T-cell (primary cell): ENCODE data around the gene IL21. TPM values are rescaled to one million over a fixed set of nuclear protein-coding genes. Genes with fewer than 3 reads are reported as not detected.

Experiments used
- ATAC-seq, 4 experiments: fragments of 200-7000 bp in 3 of 4; fragments of 150-1000 bp in 1 of 4; cut with Tn5 transposase; replicated peaks in 1 of 4; 1 replicate in 3 of 4; 2 replicates in 1 of 4; pipeline ENCODE4 v1.10.0; 2021; ENCODE audit warnings: moderate library complexity in 3 of 4, mild to moderate bottlenecking in 2 of 4, moderate number of reproducible peaks in 1 of 4
- CTCF ChIA-PET, 2 donors: fragments of 300-600 bp; sonication (Branson Sonifier 250); formaldehyde crosslinking; loops; one replicate each; lab custom pipeline; 2022; ENCODE audit warnings: antibody characterized with exemption in 2 of 2; lab: Charles Lee
- POLR2A ChIA-PET, 2 donors: fragments of 300-600 bp; sonication (Branson Sonifier 250); formaldehyde crosslinking; loops; one replicate each; lab custom pipeline; 2022; ENCODE audit warnings: antibody characterized with exemption in 2 of 2; lab: Charles Lee
- DNase-seq, 35 experiments: peaks; one replicate each; pipeline versions ENCODE4 v3.0.0 to v3.0.0-alpha.2; 2013 to 2023
- H3K27ac ChIP-seq: one replicate; pipeline ENCODE4 v1.5.1; 2013; ENCODE audit warnings: low read length
- H3K27me3 ChIP-seq, 2 experiments: replicated peaks in 1 of 2; 1 replicate in 1 of 2; 2 replicates in 1 of 2; pipeline versions ENCODE4 v1.6.1 to v1.7.0; 2013; ENCODE audit warnings: low read length in 1 of 2, mixed read lengths in 1 of 2; ENCODE audit not compliant: control insufficient read depth in 2 of 2, insufficient read depth in 2 of 2; ENCODE audit errors: extremely low read depth in 1 of 2
- H3K36me3 ChIP-seq, 2 donors: 1 replicate in 1 of 2; 2 replicates in 1 of 2; pipeline versions ENCODE4 v1.6.1 to v1.7.0; 2013; ENCODE audit warnings: low read length in 1 of 2; ENCODE audit not compliant: control insufficient read depth in 2 of 2, insufficient read depth in 1 of 2; ENCODE audit errors: extremely low read depth in 1 of 2
- H3K4me1 ChIP-seq, 2 experiments: 1 replicate in 1 of 2; 2 replicates in 1 of 2; pipeline versions ENCODE4 v1.6.1 to v1.7.0; 2013; ENCODE audit warnings: low read length in 2 of 2, mixed read lengths in 1 of 2; ENCODE audit not compliant: insufficient read depth in 2 of 2, control insufficient read depth in 1 of 2; ENCODE audit errors: extremely low read depth in 1 of 2
- H3K4me3 ChIP-seq, 2 donors: 1 replicate in 1 of 2; 2 replicates in 1 of 2; pipeline versions ENCODE4 v1.5.1 to v1.7.0; 2013; ENCODE audit warnings: mild to moderate bottlenecking in 2 of 2, low read length in 1 of 2, moderate library complexity in 1 of 2; ENCODE audit not compliant: control insufficient read depth in 1 of 2; ENCODE audit errors: extremely low read depth in 1 of 2
- H3K9me3 ChIP-seq: 2 replicates; pipeline ENCODE4 v1.7.0; 2013
- H3K27ac Mint-ChIP-seq, 2 donors: one replicate each; pipeline ENCODE4 v1.8.0; 2020 to 2021; ENCODE audit warnings: mild to moderate bottlenecking in 2 of 2, mixed read lengths in 2 of 2
- H3K27me3 Mint-ChIP-seq, 2 donors: one replicate each; pipeline ENCODE4 v1.8.0; 2021 to 2022; ENCODE audit warnings: mixed read lengths in 2 of 2
- H3K36me3 Mint-ChIP-seq: one replicate; pipeline ENCODE4 v1.8.0; 2021; ENCODE audit warnings: mixed read lengths
- H3K4me1 Mint-ChIP-seq, 3 donors: one replicate each; pipeline ENCODE4 v1.8.0; 2020 to 2022; ENCODE audit warnings: mixed read lengths in 3 of 3, mild to moderate bottlenecking in 1 of 3
- H3K4me3 Mint-ChIP-seq, 3 donors: one replicate each; pipeline ENCODE4 v1.8.0; 2020 to 2022; ENCODE audit warnings: mild to moderate bottlenecking in 3 of 3, mixed read lengths in 3 of 3, moderate library complexity in 3 of 3
- H3K9me3 Mint-ChIP-seq, 3 donors: one replicate each; pipeline ENCODE4 v1.8.0; 2020 to 2022; ENCODE audit warnings: mixed read lengths in 3 of 3
- WGBS: methylation state at CpG from one replicate; pipeline ENCODE4 v1.1.5; 2013; ENCODE audit warnings: missing lambda C conversion rate; ENCODE audit not compliant: insufficient coverage; 5-methylcytosine and 5-hydroxymethylcytosine counted together
- total RNA-seq, 35 experiments: library from RNA in 6 of 35; stranded (reverse) in 6 of 35; fragments of 120-200 nt in 1 of 35; gene quantifications; one replicate each; pipeline versions ENCODE4 v1.2.1 to v1.2.4 and lab custom pipeline; 2013 to 2026

Gene IL21
- total RNA-seq, 5 donors from 2014 or later (not counting 1 experiment from before 2014, with no cell fraction given), result 0.20 to 0.70 TPM; not detected in 3

DNA sequence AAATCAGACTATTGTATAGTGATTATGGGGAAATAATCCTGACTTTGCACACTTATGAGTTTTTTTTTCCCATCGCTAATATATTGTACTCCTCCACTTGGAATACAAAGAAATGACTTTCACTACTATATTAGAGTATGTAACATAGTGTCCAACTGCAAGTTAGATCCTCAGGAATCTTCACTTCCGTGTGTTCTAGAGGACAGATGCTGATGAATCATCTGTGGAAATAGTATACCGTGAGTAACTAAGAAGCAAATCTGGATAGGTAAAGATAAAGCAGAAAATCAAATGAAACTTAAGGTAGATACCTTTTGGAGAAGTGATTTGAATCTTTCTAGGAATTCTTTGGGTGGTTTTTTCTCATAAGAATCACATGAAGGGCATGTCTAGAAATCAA, 8.3 kb downstream of the IL21 start:
- Mint-ChIP-seq H3K4me3 (no peak overlapping the region), H3K9me3 (no peaks in the 10 kb centered on the region), H3K27ac (no peak overlapping the region), H3K27me3 (peaks cover 0 to 1% of the 10 kb centered on the region in 2 donors), H3K36me3 (no peaks in the 10 kb centered on the region), H3K4me1 (peaks cover 3 to 12% (median 7%) of the 10 kb centered on the region in 3 donors)
- no peak for ATAC-seq
- POLR2A ChIA-PET, result no interaction called here
- Histone ChIP-seq H3K9me3 (no peaks in the 10 kb centered on the region), H3K4me3 (no peak overlapping the region), H3K36me3 (no peaks in the 10 kb centered on the region), H3K27ac (no peak overlapping the region), H3K4me1 (peaks cover 0 to 2% of the 10 kb centered on the region in 2 experiments), H3K27me3 (no peaks in the 10 kb centered on the region)
- CTCF ChIA-PET, result interaction anchor here in 1 of 2 donors (1.1 kb wide), 1 partner anchor 10 kb away, joined by 3 read pairs; no protein-coding TSS in a partner anchor
- WGBS, result 83% methylated on average over 1 of the region's 3 CpGs
- no peak for DNase-seq

DNA sequence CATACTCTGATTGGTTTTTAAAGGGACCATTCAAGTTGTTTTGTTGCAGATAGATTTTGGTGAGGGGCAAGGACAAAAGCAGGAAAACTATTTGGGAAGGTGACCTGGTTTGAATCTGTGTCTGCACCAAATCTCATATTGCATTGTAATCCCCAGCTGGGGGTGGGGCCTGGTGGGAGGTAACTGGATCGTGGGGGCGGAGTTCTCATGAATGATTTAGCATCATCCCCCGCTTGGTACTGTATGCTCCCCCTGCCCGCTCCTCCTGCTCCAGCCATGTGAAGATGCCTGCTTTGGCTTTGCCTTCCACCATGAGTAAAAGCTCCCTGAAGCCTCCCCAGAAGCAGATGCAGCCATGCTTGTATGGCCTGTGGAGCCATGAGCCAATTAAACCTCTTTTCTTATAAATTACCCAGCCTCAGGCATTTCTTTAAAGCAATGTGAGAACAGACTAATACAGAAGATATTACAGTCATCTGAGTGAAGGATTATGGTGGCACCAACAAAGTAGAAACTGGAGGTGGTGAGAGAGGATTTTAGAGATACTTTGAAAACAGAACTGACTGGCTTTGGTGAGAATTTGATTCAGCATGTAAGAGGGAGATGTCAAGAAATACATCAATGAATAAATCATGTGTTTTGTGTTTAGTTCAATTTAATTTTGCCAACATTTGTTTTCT, 14.4 kb downstream of the IL21 start:
- H3K27ac Mint-ChIP-seq, result no peak overlapping the region
- no peak for ATAC-seq
- ChIA-PET CTCF (interaction anchor here in 1 of 2 donors (0.8 kb wide), 1 partner anchor 28 kb away, joined by 4 read pairs; no protein-coding TSS in a partner anchor), POLR2A (no interaction called here)
- no peaks in the 10 kb centered on the region for H3K36me3 Mint-ChIP-seq
- no peak for DNase-seq
- H3K9me3 Mint-ChIP-seq, result no peaks in the 10 kb centered on the region
- H3K9me3 ChIP-seq, result no peaks in the 10 kb centered on the region
- H3K4me1 ChIP-seq, result peaks cover 0 to 3% of the 10 kb centered on the region in 2 experiments
- peaks cover 0 to 6% (median 4%) of the 10 kb centered on the region in 3 donors for H3K4me1 Mint-ChIP-seq
- peaks cover 2 to 3% of the 10 kb centered on the region in 2 donors for H3K27me3 Mint-ChIP-seq
- H3K27me3 ChIP-seq, result peaks cover 0 to 2% of the 10 kb centered on the region in 2 experiments
- no peak overlapping the region for H3K4me3 ChIP-seq
- no peak overlapping the region for H3K27ac ChIP-seq
- 92% methylated on average over 2 of the region's 4 CpGs for WGBS
- H3K36me3 ChIP-seq, result no peaks in the 10 kb centered on the region
- H3K4me3 Mint-ChIP-seq, result no peak overlapping the region

DNA sequence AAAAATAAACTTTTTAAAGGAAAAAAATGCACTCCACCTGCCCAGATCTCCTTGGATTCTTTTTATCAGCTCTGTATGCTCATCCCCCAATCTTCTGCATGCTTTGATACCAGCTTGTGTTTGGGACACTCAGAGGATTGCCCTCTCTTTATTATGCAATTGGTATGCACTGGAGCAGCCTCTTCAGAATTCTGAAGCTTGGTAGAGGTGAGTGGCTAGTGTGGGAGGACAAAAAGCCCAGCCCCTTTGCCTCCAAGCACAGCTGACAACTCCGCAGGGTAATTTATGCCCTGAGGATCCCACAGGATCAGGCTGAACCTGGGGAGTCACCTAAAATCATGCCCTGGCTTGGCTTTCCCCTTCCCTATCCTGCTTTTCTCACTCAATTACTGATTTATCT, 16.7 kb downstream of the IL21 start:
- H3K9me3 ChIP-seq, result no peaks in the 10 kb centered on the region
- H3K36me3 ChIP-seq, result no peaks in the 10 kb centered on the region
- WGBS, result no CpG with 5 or more reads among the region's 1 CpG
- H3K27me3 ChIP-seq, result peaks cover 0 to 2% of the 10 kb centered on the region in 2 experiments
- peaks cover 0 to 3% of the 10 kb centered on the region in 2 experiments for H3K4me1 ChIP-seq
- ATAC-seq, result no peak
- no peak for DNase-seq
- Mint-ChIP-seq H3K9me3 (no peaks in the 10 kb centered on the region), H3K4me3 (no peak overlapping the region), H3K36me3 (no peaks in the 10 kb centered on the region), H3K4me1 (peaks cover 0 to 6% (median 4%) of the 10 kb centered on the region in 3 donors), H3K27ac (no peak overlapping the region), H3K27me3 (peaks cover 6 to 16% of the 10 kb centered on the region in 2 donors)
- ChIA-PET CTCF (interaction anchor here in 1 of 2 donors (0.7 to 1.6 kb wide), 2 partner anchors 10 to 113 kb away, joined by 3 to 8 read pairs; no protein-coding TSS in a partner anchor), POLR2A (interaction anchor here in 1 of 2 donors (0.7 kb wide), 1 partner anchor 703 kb away, joined by 10 read pairs; no protein-coding TSS in a partner anchor)
- H3K27ac ChIP-seq, result no peak overlapping the region
- no peak overlapping the region for H3K4me3 ChIP-seq

DNA sequence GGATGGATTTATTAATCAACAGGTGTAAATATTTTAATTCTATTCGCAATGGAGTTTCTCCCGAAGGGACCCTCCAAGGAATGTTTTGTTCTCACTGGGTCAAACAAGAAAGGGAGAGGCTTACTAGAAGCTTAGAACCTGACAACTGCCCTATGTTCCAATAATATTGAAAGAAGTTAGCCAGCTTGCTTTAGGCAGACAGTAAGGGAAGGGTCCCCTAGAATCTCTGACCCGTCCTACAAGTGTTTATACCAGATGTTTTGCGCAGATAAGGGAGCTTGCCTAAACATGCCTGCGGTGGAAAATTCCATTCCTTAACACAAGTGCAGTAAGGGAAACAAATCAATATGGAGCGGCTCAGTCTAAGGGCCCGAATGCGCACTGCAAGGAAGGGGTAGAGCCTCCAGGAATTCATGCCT, 17.7 kb downstream of the IL21 start:
- Histone ChIP-seq H3K4me1 (peaks cover 0 to 3% of the 10 kb centered on the region in 2 experiments), H3K4me3 (no peak overlapping the region), H3K9me3 (no peaks in the 10 kb centered on the region), H3K27ac (no peak overlapping the region), H3K36me3 (no peaks in the 10 kb centered on the region), H3K27me3 (peaks cover 0 to 2% of the 10 kb centered on the region in 2 experiments)
- Mint-ChIP-seq H3K27me3 (peaks cover 7 to 16% of the 10 kb centered on the region in 2 donors), H3K27ac (no peak overlapping the region), H3K9me3 (no peaks in the 10 kb centered on the region), H3K4me3 (no peak overlapping the region), H3K36me3 (no peaks in the 10 kb centered on the region), H3K4me1 (peaks cover 0 to 6% (median 4%) of the 10 kb centered on the region in 3 donors)
- no peak for DNase-seq
- ChIA-PET CTCF (interaction anchor here (0.6 to 2.3 kb wide), 9 partner anchors 9 to 328 kb away, joined by 3 to 13 read pairs (median 3); no protein-coding TSS in a partner anchor), POLR2A (no interaction called here)
- WGBS, result 86% methylated on average over 6 of the region's 8 CpGs
- ATAC-seq, result no peak

DNA sequence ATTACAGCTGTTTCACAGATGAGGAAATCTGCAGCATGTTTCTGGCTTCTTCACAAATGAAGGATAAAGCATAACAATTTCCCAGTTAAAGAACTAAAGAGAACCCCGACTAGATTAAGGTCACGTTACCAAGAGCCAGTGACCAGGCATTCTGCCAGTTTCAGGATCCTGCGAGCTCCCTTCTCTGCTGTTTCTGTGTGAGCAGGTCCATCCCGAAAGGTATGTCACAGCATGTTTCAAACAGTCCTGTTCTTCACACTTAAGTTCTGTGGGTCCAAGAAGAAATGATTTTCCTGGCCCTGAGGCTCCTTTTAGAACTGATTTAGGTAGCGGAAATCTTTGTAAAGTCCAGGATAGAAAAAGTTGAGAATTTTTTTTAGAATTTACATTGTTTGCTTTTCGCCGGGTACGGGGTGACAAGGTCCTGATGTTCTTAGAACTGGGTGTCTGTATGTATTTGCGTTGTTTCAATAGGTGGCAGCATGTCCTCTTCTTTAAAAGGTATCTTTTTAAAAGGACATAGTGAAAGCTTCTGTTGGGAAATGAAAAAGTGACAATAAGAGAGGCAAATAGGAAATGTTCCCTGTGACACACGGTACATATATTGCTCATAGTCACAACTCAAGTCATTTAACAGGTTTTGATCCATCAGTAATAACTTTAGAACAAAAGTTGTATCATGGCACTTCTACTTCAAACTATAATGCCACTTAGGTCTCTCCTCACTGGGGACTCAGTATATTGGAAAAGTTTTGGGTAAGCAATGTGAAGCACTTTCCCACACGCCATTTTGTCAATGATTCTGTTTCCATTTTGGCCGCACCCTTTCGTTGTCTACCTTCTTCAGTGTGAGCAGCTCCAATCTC, 18.4 kb downstream of the IL21 start:
- H3K9me3 ChIP-seq, result no peaks in the 10 kb centered on the region
- CTCF ChIA-PET, result interaction anchor here (0.6 to 2.3 kb wide), 9 partner anchors 9 to 328 kb away, joined by 3 to 13 read pairs (median 4); no protein-coding TSS in a partner anchor
- H3K27ac ChIP-seq, result no peak overlapping the region
- H3K9me3 Mint-ChIP-seq, result no peaks in the 10 kb centered on the region
- peaks cover 0 to 6% (median 4%) of the 10 kb centered on the region in 3 donors for H3K4me1 Mint-ChIP-seq
- H3K4me3 Mint-ChIP-seq, result peak overlapping the region in 1 of 3 donors; percentile 0
- POLR2A ChIA-PET, result no interaction called here
- no peak overlapping the region for H3K4me3 ChIP-seq
- WGBS, result 40% methylated on average over 9 of the region's 13 CpGs
- peaks cover 7 to 16% of the 10 kb centered on the region in 2 donors for H3K27me3 Mint-ChIP-seq
- no peaks in the 10 kb centered on the region for H3K36me3 ChIP-seq
- H3K36me3 Mint-ChIP-seq, result no peaks in the 10 kb centered on the region
- peaks cover 0 to 2% of the 10 kb centered on the region in 2 experiments for H3K27me3 ChIP-seq
- DNase-seq, result peak in 1 of 35 experiments; percentile 56
- peak in 3 of 4 experiments; percentile 35 to 68 (median 41) for ATAC-seq
- H3K27ac Mint-ChIP-seq, result no peak overlapping the region
- peaks cover 0 to 3% of the 10 kb centered on the region in 2 experiments for H3K4me1 ChIP-seq

DNA sequence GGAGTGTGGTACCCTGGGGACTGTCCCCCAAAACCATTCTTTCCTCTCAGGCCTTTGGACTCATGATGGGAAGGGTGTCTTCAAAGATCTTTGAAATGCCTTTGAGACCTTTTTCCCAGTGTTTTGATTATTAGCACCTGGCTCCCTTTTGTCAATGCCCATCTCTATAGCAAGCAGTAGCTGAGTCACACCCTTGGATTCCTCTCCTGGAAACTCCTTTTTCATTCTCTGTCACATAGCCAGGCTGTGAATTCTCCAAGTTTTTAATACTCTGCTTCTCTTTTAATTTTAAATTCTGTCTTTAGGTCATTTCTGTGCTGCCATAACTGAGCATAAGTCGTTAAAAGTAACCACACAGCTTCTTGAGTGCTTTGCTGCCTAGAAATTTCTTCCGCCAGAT, 29.7 kb downstream of the IL21 start:
- H3K27me3 ChIP-seq, result no peaks in the 10 kb centered on the region
- 100% methylated on average over 2 of the region's 2 CpGs for WGBS
- H3K27ac ChIP-seq, result no peak overlapping the region
- DNase-seq, result no peak
- H3K9me3 ChIP-seq, result no peaks in the 10 kb centered on the region
- ATAC-seq, result no peak
- no peaks in the 10 kb centered on the region for H3K36me3 Mint-ChIP-seq
- no peaks in the 10 kb centered on the region for H3K27me3 Mint-ChIP-seq
- no peaks in the 10 kb centered on the region for H3K36me3 ChIP-seq
- H3K9me3 Mint-ChIP-seq, result no peaks in the 10 kb centered on the region
- no peak overlapping the region for H3K4me3 ChIP-seq
- peaks cover 0 to 2% (median 0%) of the 10 kb centered on the region in 3 donors for H3K4me1 Mint-ChIP-seq
- H3K4me1 ChIP-seq, result peaks cover 0 to 1% of the 10 kb centered on the region in 2 experiments
- no peak overlapping the region for H3K4me3 Mint-ChIP-seq
- H3K27ac Mint-ChIP-seq, result no peak overlapping the region
- ChIA-PET CTCF (interaction anchor here in 1 of 2 donors (0.6 kb wide), 1 partner anchor 13 kb away, joined by 3 read pairs; no protein-coding TSS in a partner anchor), POLR2A (no interaction called here)
